ENCODE measurements around the gene CERK.

The CERK gene

GRCh38 chr22:46731246-46732040 is 6.6 kb downstream of the CERK start:
- no peak for DNase-seq (ENCODE audit: low read depth)

GRCh38 chr22:46730568-46731245 is 7.3 kb downstream of the CERK start:
- DNase-seq (ENCODE audit: low read depth) = no peak

GRCh38 chr22:46728470-46728869 is 9.6 kb downstream of the CERK start:
- no peak for DNase-seq (ENCODE audit: low read depth)

- no peak for DNase-seq (ENCODE audit: low read depth)
Observed at GRCh38 chr22:46727813-46728364, 10.2 kb downstream of the CERK start.

- no peak for DNase-seq (ENCODE audit: low read depth)
Observed at GRCh38 chr22:46726986-46727317, 11.1 kb downstream of the CERK start.

GRCh38 chr22:46726066-46726985 is 11.7 kb downstream of the CERK start:
- no peak for DNase-seq (ENCODE audit: low read depth)

GRCh38 chr22:46725096-46725495 is 13.0 kb downstream of the CERK start:
- no peak for DNase-seq (ENCODE audit: low read depth)

GRCh38 chr22:46723882-46724281 is 14.2 kb downstream of the CERK start:
- no peak for DNase-seq (ENCODE audit: low read depth)

- no peak for DNase-seq (ENCODE audit: low read depth)
Observed at GRCh38 chr22:46721501-46722085, 16.5 kb downstream of the CERK start.

GRCh38 chr22:46719921-46720320 is 18.1 kb downstream of the CERK start:
- DNase-seq (ENCODE audit: low read depth) = no peak

- DNase-seq (ENCODE audit: low read depth) = no peak
Observed at GRCh38 chr22:46714550-46714949, 23.5 kb downstream of the CERK start.

GRCh38 chr22:46712288-46712687 is 25.8 kb downstream of the CERK start:
- no peak for DNase-seq (ENCODE audit: low read depth)

- DNase-seq (ENCODE audit: low read depth) = no peak
Observed at GRCh38 chr22:46710806-46711205, 27.2 kb downstream of the CERK start.

GRCh38 chr22:46708766-46709330 is 29.2 kb downstream of the CERK start:
- no peak for DNase-seq (ENCODE audit: low read depth)

GRCh38 chr22:46707827-46708570 is 30.1 kb downstream of the CERK start:
- DNase-seq (ENCODE audit: low read depth) = no peak

- DNase-seq (ENCODE audit: low read depth) = no peak
Observed at GRCh38 chr22:46707305-46707704, 30.7 kb downstream of the CERK start.

GRCh38 chr22:46706060-46706459 is 32.0 kb downstream of the CERK start:
- no peak for DNase-seq (ENCODE audit: low read depth)

GRCh38 chr22:46703996-46704370 is 34.1 kb downstream of the CERK start:
- DNase-seq (ENCODE audit: low read depth) = no peak

- no peak for DNase-seq (ENCODE audit: low read depth)
Observed at GRCh38 chr22:46703171-46703995, 34.7 kb downstream of the CERK start.

- DNase-seq (ENCODE audit: low read depth) = no peak
Observed at GRCh38 chr22:46701262-46701661, 36.8 kb downstream of the CERK start.
